Stimulated activated naive CD4-positive, alpha-beta T cell treated with Interleukin-2 at 50 U/mL for 16 hours (primary cell): Measurements from ENCODE around the gene ASCC1.

Source experiments
- DNase-seq: peaks from one replicate; lab custom pipeline; 2025; lab: John Stamatoyannopoulos, UW

ASCC1 gene, protein sequence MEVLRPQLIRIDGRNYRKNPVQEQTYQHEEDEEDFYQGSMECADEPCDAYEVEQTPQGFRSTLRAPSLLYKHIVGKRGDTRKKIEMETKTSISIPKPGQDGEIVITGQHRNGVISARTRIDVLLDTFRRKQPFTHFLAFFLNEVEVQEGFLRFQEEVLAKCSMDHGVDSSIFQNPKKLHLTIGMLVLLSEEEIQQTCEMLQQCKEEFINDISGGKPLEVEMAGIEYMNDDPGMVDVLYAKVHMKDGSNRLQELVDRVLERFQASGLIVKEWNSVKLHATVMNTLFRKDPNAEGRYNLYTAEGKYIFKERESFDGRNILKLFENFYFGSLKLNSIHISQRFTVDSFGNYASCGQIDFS

DNA sequence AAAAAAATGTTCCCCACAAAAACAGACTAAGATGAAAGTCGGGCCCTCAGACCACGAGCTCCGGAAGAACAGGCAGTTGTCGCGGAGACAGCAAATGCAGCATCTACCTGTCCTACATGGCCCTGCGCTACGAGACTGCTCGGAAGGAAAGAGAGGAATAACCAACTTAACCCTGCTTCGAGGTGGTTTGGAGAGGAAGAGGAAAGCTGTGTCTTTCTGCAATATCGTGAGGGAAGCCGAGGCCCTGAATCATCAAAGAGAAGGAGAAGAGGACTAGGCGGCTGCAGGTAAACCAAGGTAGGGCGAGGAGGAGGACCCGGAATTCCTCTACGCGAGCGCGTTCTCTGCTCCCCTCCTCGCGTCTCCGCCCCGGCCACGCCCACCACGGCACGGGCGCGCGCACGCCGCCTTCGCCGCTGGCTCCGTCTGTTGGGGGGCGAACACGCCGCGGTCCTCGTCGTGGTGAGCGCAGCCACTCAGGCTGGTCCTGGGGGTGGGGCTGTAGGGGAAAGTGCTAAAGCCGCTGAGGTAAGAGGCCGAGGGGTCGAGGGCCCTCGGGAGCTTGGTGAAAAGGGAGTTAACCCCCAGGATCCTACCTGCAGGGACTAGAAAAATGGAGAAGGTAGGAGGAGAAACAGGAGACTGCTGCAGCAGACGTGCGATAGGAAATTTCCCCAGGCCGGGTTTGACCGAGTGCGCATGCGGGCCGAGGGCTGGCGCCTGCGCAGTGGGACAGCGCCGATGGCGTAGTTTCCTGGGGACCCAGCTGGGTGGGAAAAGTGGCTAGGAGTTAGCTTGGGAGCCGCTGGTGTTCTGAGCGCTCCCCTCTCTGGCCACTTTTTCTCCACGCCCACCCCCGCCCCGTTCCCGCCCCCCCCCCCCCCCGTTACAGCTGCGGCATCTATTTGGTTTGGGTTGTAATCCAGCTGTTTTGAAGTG is at the start of gene ASCC1, which contains the start of gene ANAPC16:
ASCC1 (minus strand) TSS at position 666 of the 939 bp plus-strand sequence. CDS start 2,978 bp downstream, outside the sequence.
ANAPC16 (plus strand) TSS at position 402 of the 939 bp plus-strand sequence. CDS start 7,903 bp downstream, outside the sequence.
- DNase-seq: peak; percentile 92

DNA sequence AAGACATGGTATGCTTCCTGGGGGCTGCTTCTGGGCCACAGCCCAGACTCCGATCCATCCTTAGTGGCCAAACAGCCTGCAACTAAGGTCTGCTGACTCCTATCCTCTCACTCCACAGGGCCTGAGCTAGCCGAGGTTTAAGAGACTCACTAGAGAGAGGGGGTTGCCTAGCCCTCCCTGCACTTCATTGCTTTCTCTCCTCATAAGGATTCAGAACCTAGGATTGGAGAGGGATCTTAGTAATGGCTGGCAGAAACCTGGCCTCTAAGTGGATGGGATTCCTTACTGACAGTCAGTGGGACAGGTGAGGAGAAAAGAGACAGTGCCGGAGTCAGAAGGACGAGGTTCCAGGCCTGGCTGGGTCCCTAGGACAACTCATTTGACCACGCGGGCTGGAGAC is 49.4 kb upstream of the ASCC1 start:
- no peak for DNase-seq

- no peak for DNase-seq
These were observed 48.5 kb upstream of the ASCC1 start for GRCh38 chr10:72264536-72264935.

- DNase-seq: no peak
These were observed 47.7 kb upstream of the ASCC1 start for GRCh38 chr10:72263613-72264241.

GRCh38 chr10:72261784-72262404 is 45.8 kb upstream of the ASCC1 start:
- DNase-seq: no peak

GRCh38 chr10:72260976-72261783 is 45.1 kb upstream of the ASCC1 start:
- peak; percentile 56 for DNase-seq

- DNase-seq: peak; percentile 71
These were observed 44.3 kb upstream of the ASCC1 start for GRCh38 chr10:72260239-72260975.

GRCh38 chr10:72259491-72260238 is 43.6 kb upstream of the ASCC1 start:
- DNase-seq: no peak

- no peak for DNase-seq
These were observed 42.5 kb upstream of the ASCC1 start for GRCh38 chr10:72258617-72259016.

- no peak for DNase-seq
These were observed 41.2 kb upstream of the ASCC1 start for GRCh38 chr10:72257051-72257892.

- no peak for DNase-seq
These were observed 40.1 kb upstream of the ASCC1 start for GRCh38 chr10:72255977-72256729.

GRCh38 chr10:72254813-72255568 is 38.9 kb upstream of the ASCC1 start:
- DNase-seq: no peak

- DNase-seq: no peak
These were observed 37.5 kb upstream of the ASCC1 start for GRCh38 chr10:72253578-72253977.

DNA sequence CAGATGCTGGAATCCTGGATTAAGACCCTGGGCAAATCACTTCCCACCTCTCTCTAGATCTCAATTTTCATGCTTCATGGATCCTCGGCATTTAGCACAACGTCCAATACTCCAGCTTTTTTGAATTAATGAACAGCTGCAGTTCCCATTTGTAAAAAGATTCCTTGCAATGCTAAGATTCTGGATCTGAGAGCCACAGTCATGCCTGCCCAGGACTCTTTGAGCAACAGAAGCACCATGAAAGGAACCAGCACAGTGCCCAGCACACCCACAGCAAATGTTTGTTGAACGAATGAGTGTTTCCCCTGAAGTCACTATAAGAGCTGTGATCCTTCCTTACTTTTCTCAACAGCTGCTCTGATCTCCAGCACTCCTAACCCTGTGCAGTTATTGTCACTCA is 36.9 kb upstream of the ASCC1 start:
- no peak for DNase-seq

DNA sequence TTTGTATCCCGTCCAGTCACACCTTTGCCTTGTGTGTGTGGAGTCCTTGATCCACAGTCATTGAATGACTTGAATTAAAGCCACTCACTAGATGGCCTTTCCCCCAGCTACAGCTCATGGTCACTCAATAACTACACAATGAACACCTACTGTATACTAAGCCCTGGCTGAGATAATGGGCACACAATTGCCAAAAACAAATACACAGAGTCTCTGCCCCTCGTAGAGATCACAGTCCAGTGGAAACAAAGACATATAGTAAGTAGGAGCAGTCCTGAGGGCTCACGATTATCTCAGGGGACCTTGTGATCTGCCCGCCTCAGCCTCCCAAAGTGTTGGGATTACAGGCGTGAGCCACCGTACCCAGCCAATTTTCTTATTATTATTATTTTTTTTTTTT is 35.6 kb upstream of the ASCC1 start:
- DNase-seq: no peak

DNA sequence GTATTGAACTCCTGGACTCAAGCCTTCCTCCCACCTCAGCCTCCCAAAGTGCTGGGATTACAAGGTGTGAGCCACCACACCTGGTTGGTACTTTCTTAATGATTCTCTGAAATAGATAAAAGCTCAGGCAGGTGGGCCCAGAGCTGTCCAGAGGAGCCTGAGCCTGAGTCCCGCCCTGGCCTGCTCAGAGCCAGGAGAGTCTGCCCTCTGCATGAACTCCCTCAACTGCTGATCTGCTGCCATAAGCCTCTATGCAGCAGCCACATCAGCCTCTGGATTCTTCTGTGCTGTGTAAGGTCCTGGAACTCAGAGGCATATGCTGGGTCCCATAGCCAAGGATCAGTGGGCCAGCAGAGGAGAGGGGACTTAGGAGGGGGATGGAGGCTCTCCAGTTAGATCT is 34.6 kb upstream of the ASCC1 start:
- no peak for DNase-seq
